ENCODE measurements around the gene RTL1. TPM values are rescaled to one million over a fixed set of nuclear protein-coding genes. Genes with fewer than 3 reads are reported as not detected.

RTL1 gene
- total RNA-seq, 1 experiment from 2014 or later: not detected

- Histone ChIP-seq H2BK5ac (ENCODE audit: insufficient read length, low read length) (no peak overlapping the region), H3T11ph (ENCODE audit: low read length) (no peak overlapping the region), H3K18ac (ENCODE audit: insufficient read length, low read depth, low read length) (no peak overlapping the region), H4K8ac (replicated peaks; ENCODE audit: insufficient read length, low read depth, low read length) (no peak overlapping the region), H4K20me1 (ENCODE audit: control insufficient read depth, insufficient read depth, insufficient read length) (no peaks in the 10 kb centered on the region), H3K79me1 (ENCODE audit: insufficient read depth, low read depth, low read length, poor library complexity, severe bottlenecking) (no peaks in the 10 kb centered on the region), H2BK120ac (ENCODE audit: low read depth, low read length, poor library complexity, severe bottlenecking) (no peak overlapping the region), H3K4ac (ENCODE audit: low read depth, low read length) (no peak overlapping the region), H3K9me3 (ENCODE audit: control insufficient read depth, low read depth, low read length) (no peaks in the 10 kb centered on the region), H4K91ac (ENCODE audit: insufficient read length, low read depth, low read length) (no peak overlapping the region), H3K23ac (ENCODE audit: insufficient read length, low read depth, low read length) (no peak overlapping the region), H3K27ac (ENCODE audit: insufficient read length, low read depth, low read length) (no peak overlapping the region), H2BK15ac (ENCODE audit: low read depth, low read length) (no peak overlapping the region), H3K27me3 (ENCODE audit: insufficient read depth, low read length) (no peaks in the 10 kb centered on the region), H3K4me2 (ENCODE audit: insufficient read depth, insufficient read length, low read length) (no peak overlapping the region), H2AK5ac (ENCODE audit: insufficient read length, low read length) (no peak overlapping the region), H3K9ac (ENCODE audit: extremely low read depth, insufficient read length, low read length) (no peak overlapping the region), H4K5ac (ENCODE audit: insufficient read length, low read depth, low read length) (no peak overlapping the region), H3K4me1 (ENCODE audit: insufficient read depth, low read length) (peaks cover 4% of the 10 kb centered on the region; the same call in 1 of the 2 replicates), H2BK12ac (ENCODE audit: insufficient read length, low read depth, low read length) (no peak overlapping the region), H2BK20ac (ENCODE audit: low read depth, low read length, poor library complexity, severe bottlenecking) (no peak overlapping the region), H3K14ac (ENCODE audit: insufficient read depth, low read length) (no peak overlapping the region), H3K23me2 (ENCODE audit: insufficient read length, low read depth, low read length, poor library complexity, severe bottlenecking) (no peaks in the 10 kb centered on the region), H3K56ac (ENCODE audit: insufficient read length, low read depth, low read length) (no peak overlapping the region), H3K79me2 (ENCODE audit: insufficient read depth, low read length) (no peaks in the 10 kb centered on the region), H2AFZ (ENCODE audit: low read length) (no peak overlapping the region)
- peak; percentile 15 for DNase-seq
- WGBS (ENCODE audit: extremely low coverage, insufficient read length, low lambda C conversion rate): no CpG with 5 or more reads among the region's 10 CpGs
- Mint-ChIP-seq H3K27ac (no peak overlapping the region), H3K9me3 (no peaks in the 10 kb centered on the region), H3K4me3 (no peak overlapping the region), H3K4me1 (peaks cover 8 to 15% of the 10 kb centered on the region in 2 experiments), H3K27me3 (ENCODE audit: low read depth) (no peaks in the 10 kb centered on the region; the same call in 1 of the 2 replicates), H3K36me3 (ENCODE audit: insufficient read depth in 1 of 3, low read depth in 3 of 3) (no peaks in the 10 kb centered on the region; a peak in 2 of 7 replicates)
- TF ChIP-seq CTCF (conservative IDR thresholded peaks at IDR 0.05): no peak
Observed at GRCh38 chr14:100891051-100891450, 12.5 kb downstream of the RTL1 start.

Data from H9 (cell line).